ENCODE results near the gene VGF.
"Not testable (repeated sequence)": the region's sequence is repeated elsewhere in the genome, so short reads cannot be mapped to it uniquely, and the experiment has no call there.

The VGF gene

GRCh38 chr7:101121991-101122932, 43.1 kb downstream of the VGF start:
- Histone ChIP-seq H3K27ac (no peak overlapping the region), H3K36me3 (ENCODE audit: insufficient read depth, low read length) (no peaks in the 10 kb centered on the region), H3K4me3 (no peak overlapping the region), H3K9me3 (ENCODE audit: low read depth, low read length) (no peaks in the 10 kb centered on the region), H3K9ac (ENCODE audit: insufficient read length) (no peak overlapping the region)
- no peak for DNase-seq (ENCODE audit: low read depth, low spot score)
- TF ChIP-seq FOXP2 (optimal IDR thresholded peaks at IDR 0.05; ENCODE audit: control extremely low read depth, extremely low read length, insufficient read depth) (no peak), POLR2AphosphoS5 (IDR thresholded peaks at IDR 0.05; ENCODE audit: borderline replicate concordance, low read depth, low read length) (no peak), EZH2 (IDR thresholded peaks at IDR 0.05) (no peak)

DNA sequence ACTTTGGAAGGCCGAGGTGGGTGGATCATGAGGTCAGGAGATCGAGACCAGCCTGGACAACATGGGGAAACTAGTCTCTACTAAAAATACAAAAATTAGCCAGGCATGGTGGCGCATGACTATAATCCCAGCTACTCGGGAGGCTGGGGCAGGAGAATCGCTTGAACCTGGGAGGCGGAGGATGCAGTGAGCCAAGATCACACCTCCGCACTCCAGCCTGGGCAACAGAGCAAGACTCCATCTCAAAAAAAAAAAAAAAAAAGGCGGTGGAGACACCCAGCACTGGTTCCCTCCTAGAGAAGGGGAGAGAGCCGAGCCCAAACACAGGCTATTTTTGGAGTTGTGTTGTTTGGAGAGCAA, 43.8 kb downstream of the VGF start:
- not testable (repeated sequence) for H3K9me3 ChIP-seq (ENCODE audit: low read depth, low read length); H3K27ac ChIP-seq; H3K36me3 ChIP-seq (ENCODE audit: insufficient read depth, low read length); H3K9ac ChIP-seq (ENCODE audit: insufficient read length); DNase-seq (ENCODE audit: low read depth, low spot score); H3K4me3 ChIP-seq

GRCh38 chr7:101120315-101120714, 45.1 kb downstream of the VGF start:
- no peak for TF ChIP-seq POLR2AphosphoS5 (IDR thresholded peaks at IDR 0.05; ENCODE audit: borderline replicate concordance, low read depth, low read length)
- TF ChIP-seq EZH2 (IDR thresholded peaks at IDR 0.05): no peak
- TF ChIP-seq FOXP2 (optimal IDR thresholded peaks at IDR 0.05; ENCODE audit: control extremely low read depth, extremely low read length, insufficient read depth): no peak
- no peak overlapping the region for H3K27ac ChIP-seq
- no peaks in the 10 kb centered on the region for H3K36me3 ChIP-seq (ENCODE audit: insufficient read depth, low read length)
- H3K4me3 ChIP-seq: no peak overlapping the region
- no peak for DNase-seq (ENCODE audit: low read depth, low spot score)
- H3K9ac ChIP-seq (ENCODE audit: insufficient read length): no peak overlapping the region
- H3K9me3 ChIP-seq (ENCODE audit: low read depth, low read length): no peaks in the 10 kb centered on the region

DNA sequence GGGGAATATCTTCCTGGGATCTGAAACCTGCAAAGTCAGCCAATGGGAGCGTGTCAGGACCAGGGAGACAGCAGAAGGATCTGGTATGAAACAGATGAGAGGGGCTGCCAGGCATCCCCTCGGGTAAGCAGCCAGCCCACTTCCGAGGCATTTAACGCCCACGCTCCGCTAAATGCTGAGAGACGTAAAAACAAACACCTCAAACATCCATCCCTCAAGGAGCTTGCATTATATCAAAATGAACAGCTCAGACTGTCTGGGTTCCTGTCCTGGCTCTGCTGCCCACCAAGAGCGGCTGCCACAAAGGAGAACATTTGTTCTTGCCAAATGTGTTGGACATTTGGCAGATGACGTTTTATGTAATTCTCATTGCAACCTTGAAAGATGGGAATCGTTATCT, 45.5 kb downstream of the VGF start:
- TF ChIP-seq FOXP2 (optimal IDR thresholded peaks at IDR 0.05; ENCODE audit: control extremely low read depth, extremely low read length, insufficient read depth): no peak
- no peak for TF ChIP-seq POLR2AphosphoS5 (IDR thresholded peaks at IDR 0.05; ENCODE audit: borderline replicate concordance, low read depth, low read length)
- TF ChIP-seq EZH2 (IDR thresholded peaks at IDR 0.05): no peak
- no peak overlapping the region for H3K4me3 ChIP-seq
- H3K9ac ChIP-seq (ENCODE audit: insufficient read length): no peak overlapping the region
- H3K36me3 ChIP-seq (ENCODE audit: insufficient read depth, low read length): no peaks in the 10 kb centered on the region
- no peaks in the 10 kb centered on the region for H3K9me3 ChIP-seq (ENCODE audit: low read depth, low read length)
- no peak overlapping the region for H3K27ac ChIP-seq
- no peak for DNase-seq (ENCODE audit: low read depth, low spot score)

- H3K36me3 ChIP-seq (ENCODE audit: insufficient read depth, low read length): no peaks in the 10 kb centered on the region
- no peak overlapping the region for H3K27ac ChIP-seq
- no peak for TF ChIP-seq POLR2AphosphoS5 (IDR thresholded peaks at IDR 0.05; ENCODE audit: borderline replicate concordance, low read depth, low read length)
- no peak overlapping the region for H3K9ac ChIP-seq (ENCODE audit: insufficient read length)
- no peak for DNase-seq (ENCODE audit: low read depth, low spot score)
- H3K9me3 ChIP-seq (ENCODE audit: low read depth, low read length): no peaks in the 10 kb centered on the region
- no peak overlapping the region for H3K4me3 ChIP-seq
These were observed 46.5 kb downstream of the VGF start for GRCh38 chr7:101118856-101119255.

GRCh38 chr7:101116898-101117297, 48.5 kb downstream of the VGF start:
- H3K4me3 ChIP-seq: no peak overlapping the region
- H3K27ac ChIP-seq: no peak overlapping the region
- no peak for TF ChIP-seq EZH2 (IDR thresholded peaks at IDR 0.05)
- TF ChIP-seq FOXP2 (optimal IDR thresholded peaks at IDR 0.05; ENCODE audit: control extremely low read depth, extremely low read length, insufficient read depth): no peak
- no peak for TF ChIP-seq POLR2AphosphoS5 (IDR thresholded peaks at IDR 0.05; ENCODE audit: borderline replicate concordance, low read depth, low read length)
- H3K9me3 ChIP-seq (ENCODE audit: low read depth, low read length): no peaks in the 10 kb centered on the region
- H3K9ac ChIP-seq (ENCODE audit: insufficient read length): no peak overlapping the region
- DNase-seq (ENCODE audit: low read depth, low spot score): no peak
- no peaks in the 10 kb centered on the region for H3K36me3 ChIP-seq (ENCODE audit: insufficient read depth, low read length)

GRCh38 chr7:101115215-101115614, 50.2 kb downstream of the VGF start:
- H3K4me3 ChIP-seq: no peak overlapping the region
- TF ChIP-seq EZH2 (IDR thresholded peaks at IDR 0.05) (no peak), POLR2AphosphoS5 (IDR thresholded peaks at IDR 0.05; ENCODE audit: borderline replicate concordance, low read depth, low read length) (no peak), FOXP2 (optimal IDR thresholded peaks at IDR 0.05; ENCODE audit: control extremely low read depth, extremely low read length, insufficient read depth) (no peak)
- no peak overlapping the region for H3K27ac ChIP-seq
- no peaks in the 10 kb centered on the region for H3K9me3 ChIP-seq (ENCODE audit: low read depth, low read length)
- H3K9ac ChIP-seq (ENCODE audit: insufficient read length): no peak overlapping the region
- no peak for DNase-seq (ENCODE audit: low read depth, low spot score)
- no peaks in the 10 kb centered on the region for H3K36me3 ChIP-seq (ENCODE audit: insufficient read depth, low read length)

GRCh38 chr7:101114492-101114891, 50.9 kb downstream of the VGF start:
- no peak for DNase-seq (ENCODE audit: low read depth, low spot score)
- no peak overlapping the region for H3K27ac ChIP-seq
- H3K9me3 ChIP-seq (ENCODE audit: low read depth, low read length): no peaks in the 10 kb centered on the region
- TF ChIP-seq EZH2 (IDR thresholded peaks at IDR 0.05) (no peak), FOXP2 (optimal IDR thresholded peaks at IDR 0.05; ENCODE audit: control extremely low read depth, extremely low read length, insufficient read depth) (no peak), POLR2AphosphoS5 (IDR thresholded peaks at IDR 0.05; ENCODE audit: borderline replicate concordance, low read depth, low read length) (no peak)
- H3K36me3 ChIP-seq (ENCODE audit: insufficient read depth, low read length): no peaks in the 10 kb centered on the region
- H3K4me3 ChIP-seq: no peak overlapping the region
- no peak overlapping the region for H3K9ac ChIP-seq (ENCODE audit: insufficient read length)

DNA sequence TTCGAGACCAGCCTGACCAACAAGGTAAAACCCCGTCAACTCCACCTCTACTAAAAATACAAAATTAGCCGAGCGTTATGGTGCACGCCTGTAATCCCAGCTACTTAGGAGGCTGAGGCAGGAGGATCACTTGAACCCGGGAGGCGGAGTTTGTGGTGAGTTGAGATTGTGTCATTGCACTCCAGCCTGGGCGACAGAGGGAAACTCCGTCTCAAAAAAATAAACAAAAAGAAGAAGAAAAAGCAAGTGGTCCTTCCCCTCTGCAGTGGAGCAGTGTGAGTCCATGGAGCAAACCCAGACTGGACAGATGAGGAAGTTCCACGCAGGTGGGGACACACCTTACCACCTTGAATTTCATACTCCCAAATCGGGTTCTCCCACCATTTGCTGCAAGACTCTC, 51.5 kb downstream of the VGF start:
- H3K9ac ChIP-seq (ENCODE audit: insufficient read length): no peak overlapping the region
- H3K9me3 ChIP-seq (ENCODE audit: low read depth, low read length): no peaks in the 10 kb centered on the region
- TF ChIP-seq FOXP2 (optimal IDR thresholded peaks at IDR 0.05; ENCODE audit: control extremely low read depth, extremely low read length, insufficient read depth) (no peak), EZH2 (IDR thresholded peaks at IDR 0.05) (no peak), POLR2AphosphoS5 (IDR thresholded peaks at IDR 0.05; ENCODE audit: borderline replicate concordance, low read depth, low read length) (no peak)
- no peaks in the 10 kb centered on the region for H3K36me3 ChIP-seq (ENCODE audit: insufficient read depth, low read length)
- DNase-seq (ENCODE audit: low read depth, low spot score): no peak
- H3K27ac ChIP-seq: no peak overlapping the region
- H3K4me3 ChIP-seq: no peak overlapping the region

DNA sequence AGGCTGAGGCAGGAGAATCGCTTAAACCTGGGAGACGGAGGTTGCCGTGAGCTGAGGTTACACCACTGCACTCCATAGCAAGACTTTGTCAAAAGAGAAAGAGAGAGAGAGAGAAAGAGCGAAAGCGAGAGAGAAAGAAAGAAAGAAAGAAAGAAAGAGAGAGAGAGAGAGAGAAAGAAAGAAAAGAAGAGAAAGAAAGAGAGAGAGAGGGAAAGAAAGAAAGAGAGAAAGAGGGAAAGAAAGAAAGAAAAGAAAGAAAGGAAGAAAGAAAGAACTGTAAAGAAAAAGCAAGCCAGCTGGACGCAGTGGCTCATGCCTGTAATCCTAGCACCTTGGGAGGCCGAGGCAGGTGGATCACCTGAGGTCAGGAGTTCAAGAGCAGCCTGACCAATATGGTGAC, 52.2 kb downstream of the VGF start:
- not testable (repeated sequence) for H3K9ac ChIP-seq (ENCODE audit: insufficient read length); DNase-seq (ENCODE audit: low read depth, low spot score); H3K36me3 ChIP-seq (ENCODE audit: insufficient read depth, low read length); H3K27ac ChIP-seq; H3K4me3 ChIP-seq; H3K9me3 ChIP-seq (ENCODE audit: low read depth, low read length)

Measured in SK-N-MC (cell line).